ENCODE results near the gene SMARCD2. TPM values are rescaled to one million over a fixed set of nuclear protein-coding genes. Genes with fewer than 3 reads are reported as not detected.
"Not testable (repeated sequence)": the region's sequence is repeated elsewhere in the genome, so short reads cannot be mapped to it uniquely, and the experiment has no call there.

Gene SMARCD2
- total RNA-seq, 1 experiment from 2014 or later = 50.6 TPM

GRCh38 chr17:63859257-63859656 is 16.8 kb upstream of the SMARCD2 start:
- H3K27ac Mint-ChIP-seq (ENCODE audit: unreplicated experiment) = no peak overlapping the region
- H3K27me3 Mint-ChIP-seq (ENCODE audit: unreplicated experiment) = peaks cover 30% of the 10 kb centered on the region
- TF ChIP-seq CTCF (IDR thresholded peaks at IDR 0.05; ENCODE audit: unreplicated experiment) = no peak
- BruUV-seq (replicated peaks) = no TSS peak
- no peak for DNase-seq
- no peaks in the 10 kb centered on the region for H3K4me1 Mint-ChIP-seq (ENCODE audit: low read depth, unreplicated experiment)
- no peak overlapping the region for H3K4me3 Mint-ChIP-seq (ENCODE audit: low read depth, unreplicated experiment)
- intact Hi-C loops (cut with micrococcal nuclease; ENCODE audit: unreplicated experiment) = no loop called here
- H3K36me3 Mint-ChIP-seq (ENCODE audit: insufficient read depth, unreplicated experiment) = no peaks in the 10 kb centered on the region
- CTCF ChIA-PET = interaction anchor here (0.6 to 1.5 kb wide), 2 partner anchors 11 to 244 kb away, joined by 3 read pairs; no protein-coding TSS in a partner anchor
- no peaks in the 10 kb centered on the region for H3K9me3 Mint-ChIP-seq (ENCODE audit: low read depth, unreplicated experiment)

DNA sequence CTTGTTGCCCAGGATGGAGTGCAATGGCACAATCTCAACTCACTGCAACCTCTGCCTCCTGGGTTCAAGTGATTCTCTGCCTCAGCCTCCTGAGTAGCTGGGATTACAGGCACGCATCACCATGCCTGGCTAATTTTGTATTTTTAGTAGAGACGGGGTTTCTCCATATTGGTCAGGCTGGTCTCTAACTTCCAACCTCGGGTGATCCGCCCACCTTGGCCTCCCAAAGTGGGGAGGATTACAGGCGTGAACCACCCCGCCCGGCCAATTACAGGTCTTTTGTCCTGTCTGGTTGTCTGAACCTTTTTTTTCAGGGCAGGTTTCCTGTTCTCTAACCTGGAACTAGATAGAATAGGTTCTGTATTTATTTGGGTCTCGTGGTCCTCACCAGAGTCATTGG is 13.9 kb upstream of the SMARCD2 start:
- CTCF ChIA-PET; intact Hi-C loops (cut with micrococcal nuclease; ENCODE audit: unreplicated experiment); H3K4me1 Mint-ChIP-seq (ENCODE audit: low read depth, unreplicated experiment); DNase-seq; BruUV-seq (replicated peaks); H3K27ac Mint-ChIP-seq (ENCODE audit: unreplicated experiment); H3K9me3 Mint-ChIP-seq (ENCODE audit: low read depth, unreplicated experiment); H3K4me3 Mint-ChIP-seq (ENCODE audit: low read depth, unreplicated experiment); H3K36me3 Mint-ChIP-seq (ENCODE audit: insufficient read depth, unreplicated experiment): not testable (repeated sequence)
- H3K27me3 Mint-ChIP-seq (ENCODE audit: unreplicated experiment) = peaks cover 29% of the 10 kb centered on the region

GRCh38 chr17:63855185-63855584 is 12.7 kb upstream of the SMARCD2 start:
- peaks cover 16% of the 10 kb centered on the region for H3K27me3 Mint-ChIP-seq (ENCODE audit: unreplicated experiment)
- no peak for TF ChIP-seq CTCF (IDR thresholded peaks at IDR 0.05; ENCODE audit: unreplicated experiment)
- H3K4me1 Mint-ChIP-seq (ENCODE audit: low read depth, unreplicated experiment) = no peaks in the 10 kb centered on the region
- intact Hi-C loops (cut with micrococcal nuclease; ENCODE audit: unreplicated experiment) = no loop called here
- no peaks in the 10 kb centered on the region for H3K9me3 Mint-ChIP-seq (ENCODE audit: low read depth, unreplicated experiment)
- no TSS peak for BruUV-seq (replicated peaks)
- H3K4me3 Mint-ChIP-seq (ENCODE audit: low read depth, unreplicated experiment) = no peak overlapping the region
- no peak overlapping the region for H3K27ac Mint-ChIP-seq (ENCODE audit: unreplicated experiment)
- CTCF ChIA-PET = interaction anchor here (0.5 kb wide), 1 partner anchor 75 kb away, joined by 3 read pairs; no protein-coding TSS in a partner anchor
- no peaks in the 10 kb centered on the region for H3K36me3 Mint-ChIP-seq (ENCODE audit: insufficient read depth, unreplicated experiment)
- DNase-seq = no peak

- Mint-ChIP-seq H3K4me3 (ENCODE audit: low read depth, unreplicated experiment) (no peak overlapping the region), H3K27me3 (ENCODE audit: unreplicated experiment) (peaks cover 11% of the 10 kb centered on the region), H3K4me1 (ENCODE audit: low read depth, unreplicated experiment) (no peaks in the 10 kb centered on the region), H3K27ac (ENCODE audit: unreplicated experiment) (no peak overlapping the region), H3K9me3 (ENCODE audit: low read depth, unreplicated experiment) (no peaks in the 10 kb centered on the region), H3K36me3 (ENCODE audit: insufficient read depth, unreplicated experiment) (no peaks in the 10 kb centered on the region)
- CTCF ChIA-PET = interaction anchor here (0.5 kb wide), 1 partner anchor 75 kb away, joined by 3 read pairs; no protein-coding TSS in a partner anchor
- no TSS peak for BruUV-seq (replicated peaks)
- intact Hi-C loops (cut with micrococcal nuclease; ENCODE audit: unreplicated experiment) = no loop called here
- no peak for TF ChIP-seq CTCF (IDR thresholded peaks at IDR 0.05; ENCODE audit: unreplicated experiment)
- no peak for DNase-seq
Measured at GRCh38 chr17:63854709-63855108, 12.2 kb upstream of the SMARCD2 start.

DNA sequence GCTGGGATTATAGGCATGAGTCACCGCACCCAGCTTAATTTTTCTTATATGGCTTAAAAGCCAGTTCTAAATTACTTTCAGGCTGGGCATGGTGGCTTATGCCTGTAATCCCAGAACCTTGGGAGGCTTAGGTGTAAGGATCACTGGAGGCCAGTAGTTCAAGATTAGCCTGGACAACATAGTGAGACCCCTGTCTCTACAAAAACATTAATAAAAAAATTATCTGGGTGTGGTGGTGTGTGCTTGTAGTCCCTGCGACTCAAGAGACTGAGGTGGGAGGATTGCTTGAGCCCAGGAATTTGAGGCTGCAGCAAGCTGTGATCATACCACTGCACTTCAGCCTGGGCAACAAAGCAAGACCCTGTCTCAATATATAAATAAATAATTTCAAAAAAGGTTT is 10.8 kb upstream of the SMARCD2 start:
- no peak for DNase-seq
- peaks cover 9% of the 10 kb centered on the region for H3K36me3 Mint-ChIP-seq (ENCODE audit: insufficient read depth, unreplicated experiment)
- CTCF ChIA-PET = no interaction called here
- intact Hi-C loops (cut with micrococcal nuclease; ENCODE audit: unreplicated experiment) = no loop called here
- H3K27me3 Mint-ChIP-seq (ENCODE audit: unreplicated experiment) = no peaks in the 10 kb centered on the region
- no peak overlapping the region for H3K4me3 Mint-ChIP-seq (ENCODE audit: low read depth, unreplicated experiment)
- no peaks in the 10 kb centered on the region for H3K4me1 Mint-ChIP-seq (ENCODE audit: low read depth, unreplicated experiment)
- no peak for TF ChIP-seq CTCF (IDR thresholded peaks at IDR 0.05; ENCODE audit: unreplicated experiment)
- H3K27ac Mint-ChIP-seq (ENCODE audit: unreplicated experiment) = no peak overlapping the region
- no TSS peak for BruUV-seq (replicated peaks)
- no peaks in the 10 kb centered on the region for H3K9me3 Mint-ChIP-seq (ENCODE audit: low read depth, unreplicated experiment)
